ENCODE measurements around the gene MSLN.

MSLN gene

GRCh38 chr16:719815-720446 is 40.6 kb upstream of the MSLN start:
- Histone ChIP-seq H3K14ac (ENCODE audit: low read length) (no peak overlapping the region), H3K4me1 (ENCODE audit: control insufficient read depth in 1 of 2, insufficient read depth in 2 of 2, low read length in 2 of 2) (peaks cover 20 to 23% of the 10 kb centered on the region in 2 experiments), H3K23ac (ENCODE audit: low read length) (no peak overlapping the region), H3K9me3 (ENCODE audit: insufficient read depth, low read depth, low read length) (peaks cover 10% of the 10 kb centered on the region), H2BK12ac (ENCODE audit: low read length) (no peak overlapping the region), H2BK5ac (ENCODE audit: low read depth, low read length, poor library complexity) (no peak overlapping the region), H3K27me3 (ENCODE audit: insufficient read depth, low read length) (peaks cover 12% of the 10 kb centered on the region), H3K4ac (ENCODE audit: low read depth, low read length) (no peak overlapping the region), H3K9ac (ENCODE audit: low read length) (peak overlapping the region; percentile 42), H2AK5ac (ENCODE audit: low read length) (no peak overlapping the region), H3K27ac (ENCODE audit: low read depth, low read length) (no peak overlapping the region), H3K79me1 (ENCODE audit: low read length) (peaks cover 9% of the 10 kb centered on the region), H4K91ac (ENCODE audit: low read depth, low read length) (no peak overlapping the region), H2AFZ (ENCODE audit: insufficient read depth, low read length, poor library complexity) (peak overlapping the region; percentile 94), H3K18ac (ENCODE audit: low read length) (peak overlapping the region; percentile 16), H3K4me3 (ENCODE audit: low read depth, low read length) (no peak overlapping the region), H3K4me2 (ENCODE audit: low read length) (peak overlapping the region; percentile 82), H3K36me3 (ENCODE audit: control insufficient read depth in 1 of 2, insufficient read depth in 2 of 2, low read length in 2 of 2) (peaks cover 0 to 3% of the 10 kb centered on the region in 2 experiments), H3K79me2 (ENCODE audit: control insufficient read depth, insufficient read depth, low read length, poor library complexity) (peaks cover 6% of the 10 kb centered on the region), H4K12ac (ENCODE audit: low read depth, low read length) (no peak overlapping the region), H4K8ac (ENCODE audit: low read depth, low read length) (no peak overlapping the region), H2BK120ac (ENCODE audit: insufficient read depth, low read length, poor library complexity) (no peak overlapping the region)
- WGBS (ENCODE audit: extremely low coverage, insufficient coverage, insufficient read length), result no CpG with 5 or more reads among the region's 16 CpGs
- DNase-seq, result peak in 1 of 2 donors; percentile 33

- H3K4me2 ChIP-seq (ENCODE audit: low read length), result peak overlapping the region; percentile 82
- no peak overlapping the region for H2BK12ac ChIP-seq (ENCODE audit: low read length)
- H3K27ac ChIP-seq (ENCODE audit: low read depth, low read length), result peak overlapping the region; percentile 81
- peak overlapping the region; percentile 95 for H4K91ac ChIP-seq (ENCODE audit: low read depth, low read length)
- peak overlapping the region; percentile 85 for H3K4ac ChIP-seq (ENCODE audit: low read depth, low read length)
- DNase-seq, result no peak
- H2AK5ac ChIP-seq (ENCODE audit: low read length), result peak overlapping the region; percentile 85
- H3K23ac ChIP-seq (ENCODE audit: low read length), result no peak overlapping the region
- H4K12ac ChIP-seq (ENCODE audit: low read depth, low read length), result peak overlapping the region; percentile 92
- H4K8ac ChIP-seq (ENCODE audit: low read depth, low read length), result peak overlapping the region; percentile 95
- H3K79me1 ChIP-seq (ENCODE audit: low read length), result peaks cover 9% of the 10 kb centered on the region
- H3K4me1 ChIP-seq (ENCODE audit: control insufficient read depth in 1 of 2, insufficient read depth in 2 of 2, low read length in 2 of 2), result peaks cover 16 to 19% of the 10 kb centered on the region in 2 experiments
- peak overlapping the region; percentile 81 for H2BK5ac ChIP-seq (ENCODE audit: low read depth, low read length, poor library complexity)
- H2AFZ ChIP-seq (ENCODE audit: insufficient read depth, low read length, poor library complexity), result peak overlapping the region; percentile 94
- H3K9me3 ChIP-seq (ENCODE audit: insufficient read depth, low read depth, low read length), result peaks cover 10% of the 10 kb centered on the region
- peak overlapping the region; percentile 65 for H3K9ac ChIP-seq (ENCODE audit: low read length)
- H3K79me2 ChIP-seq (ENCODE audit: control insufficient read depth, insufficient read depth, low read length, poor library complexity), result peaks cover 6% of the 10 kb centered on the region
- peaks cover 7% of the 10 kb centered on the region for H3K27me3 ChIP-seq (ENCODE audit: insufficient read depth, low read length)
- peak overlapping the region; percentile 86 for H2BK120ac ChIP-seq (ENCODE audit: insufficient read depth, low read length, poor library complexity)
- no CpG with 5 or more reads among the region's 38 CpGs for WGBS (ENCODE audit: extremely low coverage, insufficient coverage, insufficient read length)
- peak overlapping the region; percentile 96 for H3K14ac ChIP-seq (ENCODE audit: low read length)
- H3K36me3 ChIP-seq (ENCODE audit: control insufficient read depth in 1 of 2, insufficient read depth in 2 of 2, low read length in 2 of 2), result peaks cover 0 to 3% of the 10 kb centered on the region in 2 experiments
- peak overlapping the region; percentile 95 for H3K4me3 ChIP-seq (ENCODE audit: low read depth, low read length)
- H3K18ac ChIP-seq (ENCODE audit: low read length), result peak overlapping the region; percentile 95
Observed at GRCh38 chr16:720447-720989, 40.0 kb upstream of the MSLN start.

GRCh38 chr16:720990-721764 is 39.4 kb upstream of the MSLN start, which contains the start of gene ANTKMT:
Gene ANTKMT (plus strand): TSS chr16:721146. CDS start chr16:721275, 129 bp downstream.
- Histone ChIP-seq H2BK120ac (ENCODE audit: insufficient read depth, low read length, poor library complexity) (peak within 1 kb of the TSS; percentile 86), H3K4me2 (ENCODE audit: low read length) (peak within 1 kb of the TSS; percentile 82), H2BK12ac (ENCODE audit: low read length) (no peak within 1 kb of the TSS), H3K14ac (ENCODE audit: low read length) (peak within 1 kb of the TSS; percentile 96), H3K27ac (ENCODE audit: low read depth, low read length) (peak within 1 kb of the TSS; percentile 81), H3K4ac (ENCODE audit: low read depth, low read length) (peak within 1 kb of the TSS; percentile 85), H3K9me3 (ENCODE audit: insufficient read depth, low read depth, low read length) (peaks cover 10% of the 10 kb centered on the region), H3K27me3 (ENCODE audit: insufficient read depth, low read length) (peaks cover 2% of the 10 kb centered on the region), H2AK5ac (ENCODE audit: low read length) (peak within 1 kb of the TSS; percentile 85), H4K12ac (ENCODE audit: low read depth, low read length) (peak within 1 kb of the TSS; percentile 96), H3K23ac (ENCODE audit: low read length) (no peak within 1 kb of the TSS), H4K8ac (ENCODE audit: low read depth, low read length) (peak within 1 kb of the TSS; percentile 95), H2AFZ (ENCODE audit: insufficient read depth, low read length, poor library complexity) (peak within 1 kb of the TSS; percentile 94), H3K9ac (ENCODE audit: low read length) (peak within 1 kb of the TSS; percentile 94), H3K18ac (ENCODE audit: low read length) (peak within 1 kb of the TSS; percentile 95), H3K36me3 (ENCODE audit: control insufficient read depth in 1 of 2, insufficient read depth in 2 of 2, low read length in 2 of 2) (peaks cover 0 to 3% of the 10 kb centered on the region in 2 experiments), H3K4me3 (ENCODE audit: low read depth, low read length) (peak within 1 kb of the TSS; percentile 95), H3K79me2 (ENCODE audit: control insufficient read depth, insufficient read depth, low read length, poor library complexity) (peaks cover 6% of the 10 kb centered on the region), H4K91ac (ENCODE audit: low read depth, low read length) (peak within 1 kb of the TSS; percentile 95), H3K4me1 (ENCODE audit: control insufficient read depth in 1 of 2, insufficient read depth in 2 of 2, low read length in 2 of 2) (peaks cover 13 to 16% of the 10 kb centered on the region in 2 experiments), H2BK5ac (ENCODE audit: low read depth, low read length, poor library complexity) (peak within 1 kb of the TSS; percentile 81), H3K79me1 (ENCODE audit: low read length) (peaks cover 9% of the 10 kb centered on the region)
- peak; percentile 84 to 88 for DNase-seq
- no CpG with 5 or more reads among the region's 106 CpGs for WGBS (ENCODE audit: extremely low coverage, insufficient coverage, insufficient read length)

- peak overlapping the region; percentile 95 for H4K91ac ChIP-seq (ENCODE audit: low read depth, low read length)
Observed at GRCh38 chr16:721765-722540, 38.6 kb upstream of the MSLN start.

More at GRCh38 chr16:721765-722540, 38.6 kb upstream of the MSLN start:
- Histone ChIP-seq H3K36me3 (ENCODE audit: control insufficient read depth in 1 of 2, insufficient read depth in 2 of 2, low read length in 2 of 2) (peaks cover 0 to 3% of the 10 kb centered on the region in 2 experiments), H3K79me2 (ENCODE audit: control insufficient read depth, insufficient read depth, low read length, poor library complexity) (peaks cover 6% of the 10 kb centered on the region), H3K14ac (ENCODE audit: low read length) (no peak overlapping the region), H3K4me3 (ENCODE audit: low read depth, low read length) (no peak overlapping the region), H3K4me1 (ENCODE audit: control insufficient read depth in 1 of 2, insufficient read depth in 2 of 2, low read length in 2 of 2) (peaks cover 13 to 18% of the 10 kb centered on the region in 2 experiments), H3K9ac (ENCODE audit: low read length) (no peak overlapping the region), H2BK12ac (ENCODE audit: low read length) (no peak overlapping the region), H2AK5ac (ENCODE audit: low read length) (peak overlapping the region; percentile 3), H4K12ac (ENCODE audit: low read depth, low read length) (no peak overlapping the region), H2AFZ (ENCODE audit: insufficient read depth, low read length, poor library complexity) (no peak overlapping the region), H3K27ac (ENCODE audit: low read depth, low read length) (no peak overlapping the region), H3K4me2 (ENCODE audit: low read length) (peak overlapping the region; percentile 82), H4K8ac (ENCODE audit: low read depth, low read length) (no peak overlapping the region), H2BK5ac (ENCODE audit: low read depth, low read length, poor library complexity) (no peak overlapping the region), H3K18ac (ENCODE audit: low read length) (no peak overlapping the region), H3K27me3 (ENCODE audit: insufficient read depth, low read length) (no peaks in the 10 kb centered on the region), H3K9me3 (ENCODE audit: insufficient read depth, low read depth, low read length) (peaks cover 8% of the 10 kb centered on the region), H3K79me1 (ENCODE audit: low read length) (peaks cover 9% of the 10 kb centered on the region), H3K23ac (ENCODE audit: low read length) (no peak overlapping the region), H3K4ac (ENCODE audit: low read depth, low read length) (no peak overlapping the region), H2BK120ac (ENCODE audit: insufficient read depth, low read length, poor library complexity) (no peak overlapping the region)
- WGBS (ENCODE audit: extremely low coverage, insufficient coverage, insufficient read length), result no CpG with 5 or more reads among the region's 51 CpGs
- DNase-seq, result no peak

Data from trophoblast cell (in vitro differentiated cells and primary cell).